Loucy (cell line): ENCODE measurements around the gene SDHA.
"Not testable (repeated sequence)": the region's sequence is repeated elsewhere in the genome, so short reads cannot be mapped to it uniquely, and the experiment has no call there.

Experiments
- H2AFZ ChIP-seq: fragments of 200-600 bp; sonication (generic); 2 replicates; pipeline ENCODE4 v1.6.0; 2016; ENCODE audit warnings: antibody characterized with exemption, mild to moderate bottlenecking, low read length, moderate library complexity
- H3F3A ChIP-seq: fragments of 200-600 bp; 2 replicates; pipeline ENCODE4 v1.6.0; 2016; ENCODE audit warnings: antibody characterized with exemption, low read depth, mild to moderate bottlenecking
- H3K27me3 ChIP-seq: fragments of 200-600 bp; sonication (generic); 2 replicates; pipeline ENCODE4 v1.6.1; 2014; ENCODE audit warnings: low read length, mild to moderate bottlenecking; ENCODE audit not compliant: insufficient read depth, poor library complexity, severe bottlenecking
- H3K36me3 ChIP-seq: fragments of 200-600 bp; sonication (generic); 2 replicates; pipeline ENCODE4 v1.6.1; 2016; ENCODE audit warnings: low read length; ENCODE audit not compliant: insufficient read depth
- H3K4me1 ChIP-seq: fragments of 200-600 bp; sonication (generic); 2 replicates; pipeline ENCODE4 v1.5.1; 2014; ENCODE audit warnings: low read length, mild to moderate bottlenecking; ENCODE audit not compliant: insufficient read depth, poor library complexity, severe bottlenecking
- H3K4me2 ChIP-seq: fragments of 200-600 bp; sonication (generic); 2 replicates; pipeline ENCODE4 v1.6.0; 2014; ENCODE audit warnings: antibody characterized with exemption, low read length, low read depth, mild to moderate bottlenecking; ENCODE audit not compliant: poor library complexity, severe bottlenecking
- H3K4me3 ChIP-seq: fragments of 200-600 bp; sonication (generic); 2 replicates; pipeline ENCODE4 v1.5.1; 2014; ENCODE audit warnings: low read length, mild to moderate bottlenecking, mixed read lengths; ENCODE audit not compliant: poor library complexity, severe bottlenecking
- H3K79me2 ChIP-seq: fragments of 200-600 bp; sonication (generic); 2 replicates; pipeline ENCODE4 v1.6.1; 2014; ENCODE audit warnings: low read length; ENCODE audit not compliant: insufficient read depth
- H3K9ac ChIP-seq: fragments of 200-600 bp; sonication (generic); 2 replicates; pipeline ENCODE4 v1.6.0; 2014; ENCODE audit warnings: mild to moderate bottlenecking, low read depth, low read length, moderate library complexity; ENCODE audit not compliant: poor library complexity, severe bottlenecking
- H3K9me2 ChIP-seq: fragments of 200-600 bp; sonication (generic); replicated peaks from 2 replicates; pipeline ENCODE4 v1.6.1; 2016; ENCODE audit warnings: low read depth, low read length, mixed read lengths
- H3K9me3 ChIP-seq: fragments of 200-600 bp; sonication (generic); 2 replicates; pipeline ENCODE4 v1.6.1; 2014; ENCODE audit warnings: mild to moderate bottlenecking, antibody characterized with exemption, low read length, low read depth; ENCODE audit not compliant: insufficient read depth
- H4K20me1 ChIP-seq: fragments of 200-600 bp; sonication (generic); 2 replicates; pipeline ENCODE4 v1.6.0; 2014; ENCODE audit warnings: antibody characterized with exemption, low read length, mild to moderate bottlenecking; ENCODE audit not compliant: insufficient read depth, poor library complexity, severe bottlenecking
- CTCF ChIP-seq: fragments of 200-600 bp; sonication (generic); conservative IDR thresholded peaks from 2 replicates; pipeline ENCODE4 v1.5.1; 2014; ENCODE audit warnings: mild to moderate bottlenecking, antibody characterized with exemption, low read length
- EZH2phosphoT487 ChIP-seq: fragments of 200-600 bp; IDR thresholded peaks from 2 replicates; pipeline ENCODE4 v1.6.1; 2018; ENCODE audit warnings: antibody characterized with exemption, mild to moderate bottlenecking, moderate library complexity, borderline replicate concordance

Gene SDHA

GRCh38 chr5:218457-219291 lies 554 bp downstream of the SDHA start:
- Histone ChIP-seq H3K4me2 (peak overlapping the region; percentile 90), H3K36me3 (peaks cover 16% of the 10 kb centered on the region; the same call in 1 of the 2 replicates), H3F3A (no peaks in the 10 kb centered on the region), H3K9ac (peak overlapping the region; percentile 97), H3K27me3 (peaks cover 7% of the 10 kb centered on the region), H3K4me3 (peak overlapping the region; percentile 98), H3K9me3 (no peaks in the 10 kb centered on the region), H3K4me1 (peaks cover 51% of the 10 kb centered on the region), H3K9me2 (no peaks in the 10 kb centered on the region), H2AFZ (no peak overlapping the region), H4K20me1 (peaks cover 54% of the 10 kb centered on the region), H3K79me2 (peaks cover 91% of the 10 kb centered on the region)
- TF ChIP-seq CTCF (no peak), EZH2phosphoT487 (no peak)

GRCh38 chr5:219460-219863 lies 1.3 kb downstream of the SDHA start:
- H3K27me3 ChIP-seq, result peaks cover 7% of the 10 kb centered on the region
- TF ChIP-seq EZH2phosphoT487 (no peak), CTCF (no peak)
- peak overlapping the region; percentile 90 for H3K4me2 ChIP-seq
- peak overlapping the region; percentile 98 for H3K4me3 ChIP-seq
- peaks cover 62% of the 10 kb centered on the region for H4K20me1 ChIP-seq
- H3K9me2 ChIP-seq, result no peaks in the 10 kb centered on the region
- no peaks in the 10 kb centered on the region for H3F3A ChIP-seq
- H3K9me3 ChIP-seq, result no peaks in the 10 kb centered on the region
- H3K4me1 ChIP-seq, result peaks cover 51% of the 10 kb centered on the region
- peak overlapping the region; percentile 97 for H3K9ac ChIP-seq
- peaks cover 22% of the 10 kb centered on the region for H3K36me3 ChIP-seq
- H2AFZ ChIP-seq, result no peak overlapping the region
- H3K79me2 ChIP-seq, result peaks cover 91% of the 10 kb centered on the region

GRCh38 chr5:219991-220390 lies 1.9 kb downstream of the SDHA start:
- peak overlapping the region; percentile 98 for H3K4me3 ChIP-seq
- H3K79me2 ChIP-seq, result peaks cover 91% of the 10 kb centered on the region
- H3K4me1 ChIP-seq, result peaks cover 51% of the 10 kb centered on the region
- H4K20me1 ChIP-seq, result peaks cover 66% of the 10 kb centered on the region
- TF ChIP-seq CTCF (no peak), EZH2phosphoT487 (no peak)
- H3K9ac ChIP-seq, result peak overlapping the region; percentile 97
- H3F3A ChIP-seq, result no peaks in the 10 kb centered on the region
- peak overlapping the region; percentile 90 for H3K4me2 ChIP-seq
- no peaks in the 10 kb centered on the region for H3K9me2 ChIP-seq
- peaks cover 7% of the 10 kb centered on the region for H3K27me3 ChIP-seq
- peaks cover 28% of the 10 kb centered on the region for H3K36me3 ChIP-seq
- no peak overlapping the region for H2AFZ ChIP-seq
- no peaks in the 10 kb centered on the region for H3K9me3 ChIP-seq

GRCh38 chr5:222951-223715 lies 5.0 kb downstream of the SDHA start:
- not testable (repeated sequence) for H3K9me3 ChIP-seq, H3F3A ChIP-seq, H2AFZ ChIP-seq, H3K27me3 ChIP-seq, H3K9me2 ChIP-seq
- Histone ChIP-seq H3K36me3 (peaks cover 58% of the 10 kb centered on the region), H3K9ac (peak overlapping the region; percentile 97), H3K79me2 (peaks cover 96% of the 10 kb centered on the region), H3K4me1 (peaks cover 41% of the 10 kb centered on the region), H4K20me1 (peaks cover 78% of the 10 kb centered on the region), H3K4me3 (peak overlapping the region; percentile 98), H3K4me2 (peak overlapping the region; percentile 90)
